ENCODE data around the gene TRAP1. TPM values are rescaled to one million over a fixed set of nuclear protein-coding genes. Genes with fewer than 3 reads are reported as not detected.

The TRAP1 gene
- total RNA-seq, 1 experiment from 2014 or later = 274 TPM

GRCh38 chr16:3642397-3643094 lies 74.8 kb downstream of the TRAP1 start:
- intact Hi-C loops (cut with micrococcal nuclease) = no loop called here
- POLR2A ChIA-PET = no interaction called here

GRCh38 chr16:3641801-3642396 lies 75.4 kb downstream of the TRAP1 start:
- intact Hi-C loops (cut with micrococcal nuclease) = no loop called here
- no TSS peak for BruUV-seq (replicated peaks)
- no peak overlapping the region for H3K27ac Mint-ChIP-seq (ENCODE audit: low read depth, unreplicated experiment)

More at GRCh38 chr16:3642397-3643094, 74.8 kb downstream of the TRAP1 start:
- Mint-ChIP-seq H3K4me3 (ENCODE audit: unreplicated experiment) (no peak overlapping the region), H3K4me1 (ENCODE audit: insufficient read depth, unreplicated experiment) (peaks cover 13% of the 10 kb centered on the region), H3K9me3 (ENCODE audit: unreplicated experiment) (no peaks in the 10 kb centered on the region), H3K36me3 (ENCODE audit: insufficient read depth, unreplicated experiment) (no peaks in the 10 kb centered on the region), H3K27ac (ENCODE audit: low read depth, unreplicated experiment) (no peak overlapping the region), H3K27me3 (ENCODE audit: insufficient read depth, unreplicated experiment) (no peaks in the 10 kb centered on the region)
- peak; percentile 53 for DNase-seq (ENCODE audit: unreplicated experiment)
- no TSS peak for BruUV-seq (replicated peaks)
- CTCF ChIA-PET = interaction anchor here (0.5 kb wide), 1 partner anchor 533 kb away, joined by 3 read pairs; no protein-coding TSS in a partner anchor
- no peak for TF ChIP-seq CTCF (IDR thresholded peaks at IDR 0.05; ENCODE audit: unreplicated experiment)

GRCh38 chr16:3640632-3641501 lies 76.5 kb downstream of the TRAP1 start:
- CTCF ChIA-PET = no interaction called here
- intact Hi-C loops (cut with micrococcal nuclease) = no loop called here

More at GRCh38 chr16:3641801-3642396, 75.4 kb downstream of the TRAP1 start:
- CTCF ChIA-PET = no interaction called here
- Mint-ChIP-seq H3K4me1 (ENCODE audit: insufficient read depth, unreplicated experiment) (peaks cover 13% of the 10 kb centered on the region), H3K4me3 (ENCODE audit: unreplicated experiment) (no peak overlapping the region), H3K9me3 (ENCODE audit: unreplicated experiment) (no peaks in the 10 kb centered on the region), H3K36me3 (ENCODE audit: insufficient read depth, unreplicated experiment) (no peaks in the 10 kb centered on the region), H3K27me3 (ENCODE audit: insufficient read depth, unreplicated experiment) (no peaks in the 10 kb centered on the region)
- no peak for TF ChIP-seq CTCF (IDR thresholded peaks at IDR 0.05; ENCODE audit: unreplicated experiment)
- POLR2A ChIA-PET = no interaction called here
- no peak for DNase-seq (ENCODE audit: unreplicated experiment)

More at GRCh38 chr16:3640632-3641501, 76.5 kb downstream of the TRAP1 start:
- H3K36me3 Mint-ChIP-seq (ENCODE audit: insufficient read depth, unreplicated experiment) = no peaks in the 10 kb centered on the region
- H3K27ac Mint-ChIP-seq (ENCODE audit: low read depth, unreplicated experiment) = no peak overlapping the region
- H3K4me3 Mint-ChIP-seq (ENCODE audit: unreplicated experiment) = no peak overlapping the region
- H3K9me3 Mint-ChIP-seq (ENCODE audit: unreplicated experiment) = no peaks in the 10 kb centered on the region
- H3K4me1 Mint-ChIP-seq (ENCODE audit: insufficient read depth, unreplicated experiment) = peaks cover 5% of the 10 kb centered on the region
- TF ChIP-seq CTCF (IDR thresholded peaks at IDR 0.05; ENCODE audit: unreplicated experiment) = no peak
- no TSS peak for BruUV-seq (replicated peaks)
- no peaks in the 10 kb centered on the region for H3K27me3 Mint-ChIP-seq (ENCODE audit: insufficient read depth, unreplicated experiment)
- no peak for DNase-seq (ENCODE audit: unreplicated experiment)
- POLR2A ChIA-PET = interaction anchor here (0.6 kb wide), 1 partner anchor 14 kb away, joined by 3 read pairs; no protein-coding TSS in a partner anchor

Data from MCF 10A (cell line).